Cardiac muscle cell (in vitro differentiated cells and primary cell): Measurements from ENCODE around the gene CCL27. TPM values are rescaled to one million over a fixed set of nuclear protein-coding genes. Genes with fewer than 3 reads are reported as not detected.

ENCODE experiments used
- DNase-seq, 2 donors: peaks; one replicate each; pipeline versions ENCODE4 v3.0.0 to v3.0.0-alpha.2; 2010 to 2017; ENCODE audit warnings: low read depth in 1 of 2, low spot score in 1 of 2
- H3K27ac ChIP-seq: fragments of 200-600 bp; sonication (generic); 2 replicates; pipeline ENCODE4 v1.5.1; 2016
- H3K27me3 ChIP-seq: fragments of 200-600 bp; sonication (generic); 2 replicates; pipeline ENCODE4 v1.6.0; 2016; ENCODE audit warnings: control low read depth
- H3K36me3 ChIP-seq: fragments of 200-600 bp; sonication (generic); 2 replicates; pipeline ENCODE4 v1.5.1; 2016; ENCODE audit warnings: control low read depth
- H3K4me1 ChIP-seq: fragments of 200-600 bp; sonication (generic); 2 replicates; pipeline ENCODE4 v1.8.1; 2017; ENCODE audit warnings: low read depth, mild to moderate bottlenecking, mixed run types
- H3K4me3 ChIP-seq: fragments of 200-600 bp; sonication (generic); 2 replicates; pipeline ENCODE4 v1.5.1; 2016; ENCODE audit warnings: mild to moderate bottlenecking
- H3K9me3 ChIP-seq: fragments of 200-600 bp; sonication (generic); 2 replicates; pipeline ENCODE4 v1.5.1; 2017; ENCODE audit warnings: low read depth, mild to moderate bottlenecking, control low read depth
- polyA plus RNA-seq: library from polyadenylated mRNA; unstranded; fragments of >200 nt; fragmentation: Nextera tagmentation; extraction: Ambion mirVana; gene quantifications from 2 replicates; pipeline ENCODE4 v1.2.1, GENCODE V29; 2016
- total RNA-seq: library from RNA; depleted of rRNA; stranded (reverse); fragments of >200 nt; gene quantifications from 2 replicates; pipeline ENCODE4 v1.2.3, GENCODE V29; 2016
- TF ChIP-seq, protein P1 (sequence below): IDR thresholded peaks from 2 replicates; pipeline ENCODE4 v1.5.1; 2012; ENCODE audit warnings: low read depth, mild to moderate bottlenecking, low read length

CCL27 gene
- total and polyA plus RNA-seq, 2 experiments from 2014 or later: 0.77 to 1.3 TPM

- TF ChIP-seq, protein P1, sequence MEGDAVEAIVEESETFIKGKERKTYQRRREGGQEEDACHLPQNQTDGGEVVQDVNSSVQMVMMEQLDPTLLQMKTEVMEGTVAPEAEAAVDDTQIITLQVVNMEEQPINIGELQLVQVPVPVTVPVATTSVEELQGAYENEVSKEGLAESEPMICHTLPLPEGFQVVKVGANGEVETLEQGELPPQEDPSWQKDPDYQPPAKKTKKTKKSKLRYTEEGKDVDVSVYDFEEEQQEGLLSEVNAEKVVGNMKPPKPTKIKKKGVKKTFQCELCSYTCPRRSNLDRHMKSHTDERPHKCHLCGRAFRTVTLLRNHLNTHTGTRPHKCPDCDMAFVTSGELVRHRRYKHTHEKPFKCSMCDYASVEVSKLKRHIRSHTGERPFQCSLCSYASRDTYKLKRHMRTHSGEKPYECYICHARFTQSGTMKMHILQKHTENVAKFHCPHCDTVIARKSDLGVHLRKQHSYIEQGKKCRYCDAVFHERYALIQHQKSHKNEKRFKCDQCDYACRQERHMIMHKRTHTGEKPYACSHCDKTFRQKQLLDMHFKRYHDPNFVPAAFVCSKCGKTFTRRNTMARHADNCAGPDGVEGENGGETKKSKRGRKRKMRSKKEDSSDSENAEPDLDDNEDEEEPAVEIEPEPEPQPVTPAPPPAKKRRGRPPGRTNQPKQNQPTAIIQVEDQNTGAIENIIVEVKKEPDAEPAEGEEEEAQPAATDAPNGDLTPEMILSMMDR: no peak
- no peak overlapping the region for H3K27ac ChIP-seq
These were observed 24.3 kb upstream of the CCL27 start for GRCh38 chr9:34686732-34687131.

DNA sequence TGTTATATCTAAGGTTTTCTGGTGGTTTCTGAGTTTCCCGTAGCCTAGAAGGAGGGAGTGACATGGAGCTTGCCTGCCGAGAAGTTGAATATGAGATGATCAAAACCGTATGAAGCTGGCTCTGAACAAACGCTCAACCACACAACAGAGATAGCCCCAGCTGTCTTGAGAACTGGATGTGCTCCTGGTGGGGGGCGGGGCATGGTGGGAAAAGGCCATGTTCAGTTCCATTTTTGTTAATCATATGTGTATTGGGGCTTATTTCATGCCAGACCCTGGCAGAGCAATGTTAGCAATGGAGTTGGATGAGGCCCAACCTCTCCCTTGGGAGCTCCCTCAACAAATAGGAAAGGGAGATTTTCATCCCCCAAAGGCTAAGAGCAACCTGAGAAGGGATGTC, 23.8 kb upstream of the CCL27 start:
- Histone ChIP-seq H3K36me3 (no peaks in the 10 kb centered on the region), H3K9me3 (no peaks in the 10 kb centered on the region), H3K4me3 (no peak overlapping the region), H3K27me3 (no peaks in the 10 kb centered on the region), H3K4me1 (no peaks in the 10 kb centered on the region), H3K27ac (no peak overlapping the region)
- peak in 1 of 2 donors; percentile 80 for DNase-seq
- TF ChIP-seq, protein P1: no peak

More at GRCh38 chr9:34686732-34687131, 24.3 kb upstream of the CCL27 start:
- H3K4me1 ChIP-seq: no peaks in the 10 kb centered on the region
- no peaks in the 10 kb centered on the region for H3K36me3 ChIP-seq
- H3K9me3 ChIP-seq: no peaks in the 10 kb centered on the region
- no peak overlapping the region for H3K4me3 ChIP-seq
- no peaks in the 10 kb centered on the region for H3K27me3 ChIP-seq
- peak in 1 of 2 donors; percentile 21 for DNase-seq

DNA sequence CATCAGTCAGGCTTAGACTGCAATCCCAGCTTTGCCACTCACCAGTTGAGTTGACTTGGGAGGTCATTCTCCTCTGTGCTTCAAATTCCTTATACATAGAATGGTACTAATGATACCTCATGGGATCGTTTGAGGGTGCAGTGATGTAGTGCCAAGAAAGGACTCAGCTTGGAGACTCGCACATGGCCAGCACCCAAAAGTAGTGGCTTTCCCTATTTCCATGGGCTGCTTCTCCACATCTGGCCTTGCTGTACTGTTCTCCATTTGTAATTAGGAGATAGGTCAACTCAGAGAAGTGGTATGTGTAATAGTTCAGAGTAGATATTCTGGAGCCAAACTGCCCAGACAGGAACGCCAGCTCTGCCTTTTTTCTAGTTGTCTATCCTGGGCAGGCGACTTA, 23.1 kb upstream of the CCL27 start:
- H3K4me1 ChIP-seq: no peaks in the 10 kb centered on the region
- H3K27me3 ChIP-seq: no peaks in the 10 kb centered on the region
- no peaks in the 10 kb centered on the region for H3K36me3 ChIP-seq
- H3K4me3 ChIP-seq: no peak overlapping the region
- DNase-seq: no peak
- no peak overlapping the region for H3K27ac ChIP-seq
- TF ChIP-seq, protein P1: no peak
- H3K9me3 ChIP-seq: no peaks in the 10 kb centered on the region

- Histone ChIP-seq H3K36me3 (no peaks in the 10 kb centered on the region), H3K4me3 (no peak overlapping the region), H3K4me1 (no peaks in the 10 kb centered on the region), H3K9me3 (no peaks in the 10 kb centered on the region), H3K27ac (no peak overlapping the region), H3K27me3 (no peaks in the 10 kb centered on the region)
- TF ChIP-seq, protein P1: no peak
- DNase-seq: no peak
These were observed 22.4 kb upstream of the CCL27 start for GRCh38 chr9:34684816-34685215.

DNA sequence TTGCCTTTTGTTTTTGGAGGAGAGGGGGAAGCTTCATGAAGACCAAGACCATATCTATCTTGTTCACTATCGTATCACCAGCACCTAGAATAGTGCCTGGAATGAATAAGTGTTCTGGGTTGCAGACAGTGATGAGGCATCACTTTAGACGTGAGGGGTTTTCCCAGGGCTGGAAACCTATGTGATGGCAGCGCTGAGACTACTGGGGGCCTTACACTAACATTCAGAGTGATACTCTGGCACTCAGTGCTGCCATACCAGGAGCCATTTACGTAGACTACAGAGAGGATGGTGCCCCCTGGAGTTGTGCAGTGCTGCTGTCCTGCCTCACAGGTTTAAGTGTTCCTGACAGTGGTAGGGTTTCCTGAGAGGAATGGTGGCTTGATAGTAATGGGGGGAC, 21.7 kb upstream of the CCL27 start:
- Histone ChIP-seq H3K4me1 (no peaks in the 10 kb centered on the region), H3K9me3 (no peaks in the 10 kb centered on the region), H3K27ac (no peak overlapping the region), H3K4me3 (no peak overlapping the region), H3K27me3 (no peaks in the 10 kb centered on the region), H3K36me3 (no peaks in the 10 kb centered on the region)
- TF ChIP-seq, protein P1: no peak
- DNase-seq: no peak

- no peaks in the 10 kb centered on the region for H3K36me3 ChIP-seq
- no peaks in the 10 kb centered on the region for H3K4me1 ChIP-seq
- H3K4me3 ChIP-seq: no peak overlapping the region
- DNase-seq: peak in 1 of 2 donors; percentile 81
- TF ChIP-seq, protein P1: no peak
- H3K9me3 ChIP-seq: no peaks in the 10 kb centered on the region
- H3K27ac ChIP-seq: no peak overlapping the region
- no peaks in the 10 kb centered on the region for H3K27me3 ChIP-seq
These were observed 13.4 kb upstream of the CCL27 start for GRCh38 chr9:34675869-34676268.
